ENCODE data around the gene ACAA2. TPM values are rescaled to one million over a fixed set of nuclear protein-coding genes. Genes with fewer than 3 reads are reported as not detected.
"Not testable (repeated sequence)": the region's sequence is repeated elsewhere in the genome, so short reads cannot be mapped to it uniquely, and the experiment has no call there.

Gene ACAA2
- total RNA-seq, 1 experiment from 2014 or later, result 50.8 TPM

DNA sequence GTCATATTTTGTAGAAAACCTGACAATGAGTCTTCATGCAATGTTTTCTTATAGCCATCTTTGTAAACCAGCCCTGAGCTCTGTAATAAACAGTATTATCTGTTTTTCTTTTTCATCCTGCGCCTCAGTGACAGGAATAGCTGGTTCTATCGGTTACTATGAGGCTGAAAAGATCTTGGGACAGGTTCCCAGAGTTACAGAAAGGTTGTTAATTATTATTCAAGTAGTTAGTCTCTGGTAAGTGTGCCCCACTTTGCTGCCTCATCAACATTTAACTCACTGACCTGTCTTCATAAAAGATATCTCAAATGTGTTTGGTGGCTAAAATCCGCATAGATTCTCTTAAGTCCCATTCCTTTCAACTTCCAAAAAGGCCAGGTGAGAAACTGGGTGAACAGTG lies 18.6 kb downstream of the ACAA2 start:
- in situ Hi-C loops (cut with HindIII; ENCODE audit: low pct_unique_long_range_greater_than_20kb, low sequenced_read_pairs) (no loop called here), intact Hi-C loops (cut with micrococcal nuclease; ENCODE audit: unreplicated experiment) (no loop called here)
- no peak for TF ChIP-seq POLR2AphosphoS5 (IDR thresholded peaks at IDR 0.05; ENCODE audit: low read depth, low read length)
- no peak for TF ChIP-seq CTCF (IDR thresholded peaks at IDR 0.05)
- TF ChIP-seq, protein P1, sequence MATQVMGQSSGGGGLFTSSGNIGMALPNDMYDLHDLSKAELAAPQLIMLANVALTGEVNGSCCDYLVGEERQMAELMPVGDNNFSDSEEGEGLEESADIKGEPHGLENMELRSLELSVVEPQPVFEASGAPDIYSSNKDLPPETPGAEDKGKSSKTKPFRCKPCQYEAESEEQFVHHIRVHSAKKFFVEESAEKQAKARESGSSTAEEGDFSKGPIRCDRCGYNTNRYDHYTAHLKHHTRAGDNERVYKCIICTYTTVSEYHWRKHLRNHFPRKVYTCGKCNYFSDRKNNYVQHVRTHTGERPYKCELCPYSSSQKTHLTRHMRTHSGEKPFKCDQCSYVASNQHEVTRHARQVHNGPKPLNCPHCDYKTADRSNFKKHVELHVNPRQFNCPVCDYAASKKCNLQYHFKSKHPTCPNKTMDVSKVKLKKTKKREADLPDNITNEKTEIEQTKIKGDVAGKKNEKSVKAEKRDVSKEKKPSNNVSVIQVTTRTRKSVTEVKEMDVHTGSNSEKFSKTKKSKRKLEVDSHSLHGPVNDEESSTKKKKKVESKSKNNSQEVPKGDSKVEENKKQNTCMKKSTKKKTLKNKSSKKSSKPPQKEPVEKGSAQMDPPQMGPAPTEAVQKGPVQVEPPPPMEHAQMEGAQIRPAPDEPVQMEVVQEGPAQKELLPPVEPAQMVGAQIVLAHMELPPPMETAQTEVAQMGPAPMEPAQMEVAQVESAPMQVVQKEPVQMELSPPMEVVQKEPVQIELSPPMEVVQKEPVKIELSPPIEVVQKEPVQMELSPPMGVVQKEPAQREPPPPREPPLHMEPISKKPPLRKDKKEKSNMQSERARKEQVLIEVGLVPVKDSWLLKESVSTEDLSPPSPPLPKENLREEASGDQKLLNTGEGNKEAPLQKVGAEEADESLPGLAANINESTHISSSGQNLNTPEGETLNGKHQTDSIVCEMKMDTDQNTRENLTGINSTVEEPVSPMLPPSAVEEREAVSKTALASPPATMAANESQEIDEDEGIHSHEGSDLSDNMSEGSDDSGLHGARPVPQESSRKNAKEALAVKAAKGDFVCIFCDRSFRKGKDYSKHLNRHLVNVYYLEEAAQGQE (IDR thresholded peaks at IDR 0.05; ENCODE audit: insufficient read depth in 1 of 2, low read depth in 2 of 2, low read length in 1 of 2), result no peak
- no peak for TF ChIP-seq TCF7L2 (IDR thresholded peaks at IDR 0.05; ENCODE audit: low read depth, low read length)
- no peaks in the 10 kb centered on the region for H3K9me3 ChIP-seq (ENCODE audit: control insufficient read depth, insufficient read depth, low read depth, low read length)
- CTCF ChIA-PET, result no interaction called here
- H3K27ac ChIP-seq (ENCODE audit: low read length), result no peak overlapping the region
- no peak for DNase-seq (ENCODE audit: low read depth, low spot score)
- ATAC-seq, result no peak
- H3K4me3 ChIP-seq (ENCODE audit: low read depth in 2 of 2, low read length in 2 of 2), result no peak overlapping the region
- H3K4me1 ChIP-seq (ENCODE audit: control insufficient read depth, insufficient read depth, low read length), result no peaks in the 10 kb centered on the region
- no TSS peak for BruUV-seq (replicated peaks)
- H3K36me3 ChIP-seq (ENCODE audit: control insufficient read depth, insufficient read depth, low read length), result peaks cover 2% of the 10 kb centered on the region; the same call in 1 of the 2 replicates
- POLR2A ChIA-PET, result interaction anchor here (0.6 kb wide), 1 partner anchor 208 kb away, joined by 10 read pairs; no protein-coding TSS in a partner anchor
- H3K27me3 ChIP-seq (ENCODE audit: control insufficient read depth, insufficient read depth, low read length), result no peaks in the 10 kb centered on the region

- H3K4me1 ChIP-seq (ENCODE audit: control insufficient read depth, insufficient read depth, low read length); CTCF ChIA-PET; H3K4me3 ChIP-seq (ENCODE audit: low read depth in 2 of 2, low read length in 2 of 2); H3K9me3 ChIP-seq (ENCODE audit: control insufficient read depth, insufficient read depth, low read depth, low read length); H3K36me3 ChIP-seq (ENCODE audit: control insufficient read depth, insufficient read depth, low read length); intact Hi-C loops (cut with micrococcal nuclease; ENCODE audit: unreplicated experiment); in situ Hi-C loops (cut with HindIII; ENCODE audit: low pct_unique_long_range_greater_than_20kb, low sequenced_read_pairs); DNase-seq (ENCODE audit: low read depth, low spot score); H3K27ac ChIP-seq (ENCODE audit: low read length); BruUV-seq (replicated peaks); POLR2A ChIA-PET; H3K27me3 ChIP-seq (ENCODE audit: control insufficient read depth, insufficient read depth, low read length); ATAC-seq: not testable (repeated sequence)
These were observed 23.7 kb downstream of the ACAA2 start for GRCh38 chr18:49789560-49790134.

DNA sequence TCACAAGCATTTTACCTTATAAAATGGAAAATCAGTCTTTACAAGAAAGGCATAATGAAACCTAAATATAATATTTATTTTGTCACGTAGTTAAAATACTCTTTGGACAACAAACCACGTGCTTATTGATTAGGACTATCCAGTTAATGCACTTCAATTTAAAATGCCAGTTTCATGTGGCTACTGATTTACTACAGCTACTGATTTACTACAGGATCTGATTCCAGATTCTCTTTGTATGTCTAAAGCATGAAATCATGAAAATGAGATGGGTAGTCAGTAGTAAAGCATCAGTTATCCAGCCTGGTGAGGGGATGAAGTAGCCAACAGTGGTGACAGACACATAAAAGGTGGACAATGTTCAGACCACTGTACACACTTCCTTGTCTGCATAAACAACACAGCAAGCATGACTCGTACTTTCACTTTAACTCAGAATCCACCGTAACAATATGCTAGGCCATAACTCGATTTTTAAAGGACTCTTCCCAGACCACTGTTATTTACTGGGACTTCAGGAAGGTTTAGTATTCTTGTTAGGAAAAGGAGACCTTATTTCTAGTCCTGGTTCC lies 24.9 kb downstream of the ACAA2 start:
- POLR2A ChIA-PET, result no interaction called here
- BruUV-seq (replicated peaks), result no TSS peak
- Histone ChIP-seq H3K9me3 (ENCODE audit: control insufficient read depth, insufficient read depth, low read depth, low read length) (no peaks in the 10 kb centered on the region), H3K27ac (ENCODE audit: low read length) (no peak overlapping the region), H3K27me3 (ENCODE audit: control insufficient read depth, insufficient read depth, low read length) (no peaks in the 10 kb centered on the region), H3K36me3 (ENCODE audit: control insufficient read depth, insufficient read depth, low read length) (peaks cover 2% of the 10 kb centered on the region; the same call in 1 of the 2 replicates), H3K4me1 (ENCODE audit: control insufficient read depth, insufficient read depth, low read length) (no peaks in the 10 kb centered on the region), H3K4me3 (ENCODE audit: low read depth in 2 of 2, low read length in 2 of 2) (no peak overlapping the region)
- ATAC-seq (no peak), DNase-seq (ENCODE audit: low read depth, low spot score) (no peak)
- no peak for TF ChIP-seq POLR2AphosphoS5 (IDR thresholded peaks at IDR 0.05; ENCODE audit: low read depth, low read length)
- TF ChIP-seq TCF7L2 (IDR thresholded peaks at IDR 0.05; ENCODE audit: low read depth, low read length), result no peak
- no peak for TF ChIP-seq SIN3A (IDR thresholded peaks at IDR 0.05; ENCODE audit: borderline replicate concordance, insufficient read depth, low read depth, low read length)
- TF ChIP-seq, protein P1 (IDR thresholded peaks at IDR 0.05; ENCODE audit: insufficient read depth in 1 of 2, low read depth in 2 of 2, low read length in 1 of 2), result no peak
- TF ChIP-seq CTCF (IDR thresholded peaks at IDR 0.05), result no peak
- in situ Hi-C loops (cut with HindIII; ENCODE audit: low pct_unique_long_range_greater_than_20kb, low sequenced_read_pairs), result no loop called here
- CTCF ChIA-PET, result interaction anchor here (0.6 kb wide), 1 partner anchor 59 kb away, joined by 7 read pairs; no protein-coding TSS in a partner anchor
- intact Hi-C loops (cut with micrococcal nuclease; ENCODE audit: unreplicated experiment), result no loop called here
